Osteoblast (primary cell): Measurements from ENCODE around the gene LRRC55. TPM values are rescaled to one million over a fixed set of nuclear protein-coding genes. Genes with fewer than 3 reads are reported as not detected.

Source experiments
- DNase-seq: peaks from one replicate; pipeline ENCODE4 v3.0.0; 2011; ENCODE audit warnings: low spot score, mixed read lengths; ENCODE audit not compliant: insufficient read length; ENCODE audit errors: missing footprints
- H2AFZ ChIP-seq: 2 replicates; pipeline ENCODE4 v1.6.0; 2011; ENCODE audit warnings: mild to moderate bottlenecking, low read length
- H3K27ac ChIP-seq: 2 replicates; pipeline ENCODE4 v1.5.1; 2011; ENCODE audit warnings: mild to moderate bottlenecking, low read depth, low read length, moderate library complexity
- H3K27me3 ChIP-seq: 2 replicates; pipeline ENCODE4 v1.6.0; 2012; ENCODE audit warnings: mild to moderate bottlenecking, control low read depth, inconsistent platforms, low read length, moderate library complexity; ENCODE audit not compliant: insufficient read depth
- H3K36me3 ChIP-seq: 2 replicates; pipeline ENCODE4 v1.5.1; 2011; ENCODE audit warnings: mild to moderate bottlenecking, low read length, control low read depth, moderate library complexity; ENCODE audit not compliant: insufficient read depth
- H3K4me1 ChIP-seq: 2 replicates; pipeline ENCODE4 v1.5.1; 2011; ENCODE audit warnings: mild to moderate bottlenecking, low read length, control low read depth, moderate library complexity; ENCODE audit not compliant: insufficient read depth
- H3K4me2 ChIP-seq: 2 replicates; pipeline ENCODE4 v1.6.0; 2011; ENCODE audit warnings: mild to moderate bottlenecking, low read length; ENCODE audit not compliant: insufficient read depth
- H3K4me3 ChIP-seq: fragments of 200-600 bp; sonication (generic); 3 replicates; pipeline ENCODE4 v1.5.1; 2012; ENCODE audit warnings: mild to moderate bottlenecking, low read length, inconsistent platforms; ENCODE audit not compliant: insufficient read depth
- H3K79me2 ChIP-seq: 2 replicates; pipeline ENCODE4 v1.6.0; 2012; ENCODE audit warnings: mild to moderate bottlenecking, low read length, control low read depth, inconsistent platforms; ENCODE audit not compliant: insufficient read depth
- H3K9me3 ChIP-seq: 2 replicates; pipeline ENCODE4 v1.5.1; 2011; ENCODE audit warnings: low read depth, low read length, control low read depth
- H4K20me1 ChIP-seq: 2 replicates; pipeline ENCODE4 v1.6.0; 2012; ENCODE audit warnings: mild to moderate bottlenecking, low read length, control low read depth; ENCODE audit not compliant: insufficient read depth
- total RNA-seq: library from RNA; depleted of rRNA; stranded (reverse); fragments of >200 nt; gene quantifications from 2 replicates; pipeline ENCODE4 v1.2.3, GENCODE V29; 2012
- TF ChIP-seq, protein P1 (sequence below): IDR thresholded peaks from 2 replicates; pipeline ENCODE4 v1.5.1; 2011; ENCODE audit warnings: mild to moderate bottlenecking, low read depth, low read length, moderate library complexity; ENCODE audit errors: extremely low read depth

Gene LRRC55, protein sequence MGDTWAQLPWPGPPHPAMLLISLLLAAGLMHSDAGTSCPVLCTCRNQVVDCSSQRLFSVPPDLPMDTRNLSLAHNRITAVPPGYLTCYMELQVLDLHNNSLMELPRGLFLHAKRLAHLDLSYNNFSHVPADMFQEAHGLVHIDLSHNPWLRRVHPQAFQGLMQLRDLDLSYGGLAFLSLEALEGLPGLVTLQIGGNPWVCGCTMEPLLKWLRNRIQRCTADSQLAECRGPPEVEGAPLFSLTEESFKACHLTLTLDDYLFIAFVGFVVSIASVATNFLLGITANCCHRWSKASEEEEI
- not detected in 2 replicates for total RNA-seq

DNA sequence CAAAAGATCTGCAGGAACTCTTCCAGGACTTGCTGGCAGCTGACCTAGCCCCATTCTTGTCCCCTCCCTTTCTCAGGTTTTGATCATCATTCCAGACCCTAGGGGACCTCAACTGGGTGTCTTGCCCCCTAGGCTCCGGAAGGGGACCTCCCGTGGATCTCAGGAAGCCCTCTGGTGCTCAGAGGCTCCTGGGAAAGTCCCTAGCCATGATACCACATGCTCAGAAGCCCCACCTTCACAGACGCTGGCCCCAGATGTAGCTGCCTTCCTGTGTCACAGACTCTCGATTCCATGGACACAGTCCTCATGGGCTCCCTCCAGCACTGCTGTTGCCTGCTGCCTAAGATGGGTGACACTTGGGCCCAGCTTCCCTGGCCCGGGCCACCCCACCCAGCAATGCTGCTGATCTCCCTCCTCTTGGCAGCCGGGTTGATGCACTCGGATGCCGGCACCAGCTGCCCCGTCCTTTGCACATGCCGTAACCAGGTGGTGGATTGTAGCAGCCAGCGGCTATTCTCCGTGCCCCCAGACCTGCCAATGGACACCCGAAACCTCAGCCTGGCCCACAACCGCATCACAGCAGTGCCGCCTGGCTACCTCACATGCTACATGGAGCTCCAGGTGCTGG is at the start of gene LRRC55:
Gene LRRC55, plus strand, starts transcription at position 276 of the 628 bp plus-strand sequence. Its CDS starts 70 bp downstream, at position 346.
- H3K27ac ChIP-seq, result no peak within 1 kb of the TSS
- H2AFZ ChIP-seq, result no peak within 1 kb of the TSS
- H3K4me3 ChIP-seq, result no peak within 1 kb of the TSS

DNA sequence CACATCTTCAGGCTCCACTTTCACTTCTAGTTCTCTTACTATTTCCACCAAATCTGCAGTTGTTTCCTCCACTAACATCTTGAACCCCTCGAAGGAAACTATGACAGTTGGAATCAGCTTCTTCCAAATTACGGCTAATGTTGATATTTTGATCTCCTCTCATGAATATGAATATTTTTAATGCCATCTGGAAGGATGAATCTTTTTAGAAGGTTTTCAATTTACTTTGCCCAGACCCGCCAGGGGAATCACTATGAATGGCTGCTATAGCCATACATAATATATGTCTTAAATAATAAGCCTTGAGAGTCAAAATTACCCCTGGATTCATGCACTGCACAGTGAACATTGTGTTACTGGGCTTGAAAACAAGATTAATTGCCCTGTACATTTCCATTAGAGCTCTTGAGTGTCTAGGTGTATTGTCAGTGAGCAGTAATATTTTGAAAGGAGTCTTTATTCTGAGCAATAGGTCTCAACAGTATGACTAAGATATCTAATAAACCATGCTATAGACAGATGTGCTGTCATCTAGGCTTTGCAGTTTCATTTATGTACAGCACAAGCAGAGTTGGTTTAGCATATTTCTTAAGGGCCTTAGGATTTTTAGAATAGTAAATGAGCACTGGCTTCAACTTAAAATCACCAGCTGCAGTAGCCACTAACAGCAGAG is 48.3 kb upstream of the LRRC55 start:
- Histone ChIP-seq H3K36me3 (no peaks in the 10 kb centered on the region), H3K4me3 (no peak overlapping the region), H3K9me3 (no peaks in the 10 kb centered on the region), H4K20me1 (no peaks in the 10 kb centered on the region), H3K79me2 (no peaks in the 10 kb centered on the region), H2AFZ (no peak overlapping the region), H3K27ac (no peak overlapping the region), H3K27me3 (peaks cover 2% of the 10 kb centered on the region), H3K4me1 (no peaks in the 10 kb centered on the region), H3K4me2 (no peak overlapping the region)
- TF ChIP-seq, protein P1, sequence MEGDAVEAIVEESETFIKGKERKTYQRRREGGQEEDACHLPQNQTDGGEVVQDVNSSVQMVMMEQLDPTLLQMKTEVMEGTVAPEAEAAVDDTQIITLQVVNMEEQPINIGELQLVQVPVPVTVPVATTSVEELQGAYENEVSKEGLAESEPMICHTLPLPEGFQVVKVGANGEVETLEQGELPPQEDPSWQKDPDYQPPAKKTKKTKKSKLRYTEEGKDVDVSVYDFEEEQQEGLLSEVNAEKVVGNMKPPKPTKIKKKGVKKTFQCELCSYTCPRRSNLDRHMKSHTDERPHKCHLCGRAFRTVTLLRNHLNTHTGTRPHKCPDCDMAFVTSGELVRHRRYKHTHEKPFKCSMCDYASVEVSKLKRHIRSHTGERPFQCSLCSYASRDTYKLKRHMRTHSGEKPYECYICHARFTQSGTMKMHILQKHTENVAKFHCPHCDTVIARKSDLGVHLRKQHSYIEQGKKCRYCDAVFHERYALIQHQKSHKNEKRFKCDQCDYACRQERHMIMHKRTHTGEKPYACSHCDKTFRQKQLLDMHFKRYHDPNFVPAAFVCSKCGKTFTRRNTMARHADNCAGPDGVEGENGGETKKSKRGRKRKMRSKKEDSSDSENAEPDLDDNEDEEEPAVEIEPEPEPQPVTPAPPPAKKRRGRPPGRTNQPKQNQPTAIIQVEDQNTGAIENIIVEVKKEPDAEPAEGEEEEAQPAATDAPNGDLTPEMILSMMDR, result no peak
- DNase-seq, result no peak

More for the DNA sequence above, at the start of gene LRRC55:
- no peaks in the 10 kb centered on the region for H3K4me1 ChIP-seq
- peaks cover 20% of the 10 kb centered on the region for H3K27me3 ChIP-seq
- H3K36me3 ChIP-seq, result no peaks in the 10 kb centered on the region
- H3K9me3 ChIP-seq, result no peaks in the 10 kb centered on the region
- no peak within 1 kb of the TSS for H3K4me2 ChIP-seq
- TF ChIP-seq, protein P1, result no peak
- peak; percentile 50 for DNase-seq
- no peaks in the 10 kb centered on the region for H4K20me1 ChIP-seq
- no peaks in the 10 kb centered on the region for H3K79me2 ChIP-seq

DNA sequence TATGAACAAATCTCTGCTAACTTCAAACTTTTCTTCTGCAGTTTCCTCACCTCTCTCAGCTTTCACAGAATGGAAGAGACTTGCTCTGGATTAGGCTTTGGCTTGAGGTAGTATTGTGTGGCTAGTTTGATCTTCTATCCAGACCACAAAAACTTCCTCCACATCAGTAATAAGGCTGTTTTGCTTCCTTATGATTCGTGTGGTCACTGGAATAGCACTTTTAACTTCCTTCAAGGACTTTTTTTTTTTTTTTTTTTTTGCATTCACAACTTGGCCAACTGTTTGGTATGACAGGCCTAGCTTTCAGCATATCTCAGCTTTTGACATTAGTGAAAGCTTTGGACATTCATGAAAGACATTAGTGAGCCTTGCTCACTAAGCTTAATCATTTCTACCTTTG is 47.5 kb upstream of the LRRC55 start:
- H3K4me3 ChIP-seq, result no peak overlapping the region
- TF ChIP-seq, protein P1, result no peak
- H4K20me1 ChIP-seq, result no peaks in the 10 kb centered on the region
- H3K27ac ChIP-seq, result no peak overlapping the region
- no peak overlapping the region for H3K4me2 ChIP-seq
- no peaks in the 10 kb centered on the region for H3K79me2 ChIP-seq
- H3K9me3 ChIP-seq, result no peaks in the 10 kb centered on the region
- no peaks in the 10 kb centered on the region for H3K4me1 ChIP-seq
- no peaks in the 10 kb centered on the region for H3K36me3 ChIP-seq
- no peaks in the 10 kb centered on the region for H3K27me3 ChIP-seq
- no peak overlapping the region for H2AFZ ChIP-seq
- no peak for DNase-seq
